ENCODE data around the gene S100A4.

DNA sequence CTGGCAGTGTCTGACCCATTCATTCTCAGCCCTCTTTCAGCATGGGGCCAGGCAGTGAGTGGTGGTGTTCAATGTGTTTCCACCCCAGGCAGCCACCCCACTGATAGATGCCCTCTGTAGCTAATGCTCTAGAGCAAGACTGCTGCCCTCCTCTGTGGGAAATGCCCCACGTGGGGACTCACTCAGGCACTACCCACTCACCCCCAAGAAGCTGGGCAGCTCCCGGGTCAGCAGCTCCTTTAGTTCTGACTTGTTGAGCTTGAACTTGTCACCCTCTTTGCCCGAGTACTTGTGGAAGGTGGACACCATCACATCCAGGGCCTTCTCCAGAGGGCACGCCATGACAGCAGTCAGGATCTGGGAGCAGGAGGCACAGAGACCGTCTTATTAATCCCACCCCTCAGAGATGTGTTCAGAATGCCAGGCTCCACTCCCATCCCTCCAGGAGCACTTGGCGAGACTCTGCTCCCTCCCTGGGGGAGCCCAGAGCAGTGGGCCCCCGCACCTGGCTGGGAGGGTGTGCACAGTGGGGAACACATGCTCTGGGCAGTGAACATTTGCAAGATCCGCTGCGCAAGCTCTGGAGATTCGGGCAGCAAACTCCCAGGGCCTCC is 1.0 kb downstream of the S100A4 start:
- TF ChIP-seq, protein P1, sequence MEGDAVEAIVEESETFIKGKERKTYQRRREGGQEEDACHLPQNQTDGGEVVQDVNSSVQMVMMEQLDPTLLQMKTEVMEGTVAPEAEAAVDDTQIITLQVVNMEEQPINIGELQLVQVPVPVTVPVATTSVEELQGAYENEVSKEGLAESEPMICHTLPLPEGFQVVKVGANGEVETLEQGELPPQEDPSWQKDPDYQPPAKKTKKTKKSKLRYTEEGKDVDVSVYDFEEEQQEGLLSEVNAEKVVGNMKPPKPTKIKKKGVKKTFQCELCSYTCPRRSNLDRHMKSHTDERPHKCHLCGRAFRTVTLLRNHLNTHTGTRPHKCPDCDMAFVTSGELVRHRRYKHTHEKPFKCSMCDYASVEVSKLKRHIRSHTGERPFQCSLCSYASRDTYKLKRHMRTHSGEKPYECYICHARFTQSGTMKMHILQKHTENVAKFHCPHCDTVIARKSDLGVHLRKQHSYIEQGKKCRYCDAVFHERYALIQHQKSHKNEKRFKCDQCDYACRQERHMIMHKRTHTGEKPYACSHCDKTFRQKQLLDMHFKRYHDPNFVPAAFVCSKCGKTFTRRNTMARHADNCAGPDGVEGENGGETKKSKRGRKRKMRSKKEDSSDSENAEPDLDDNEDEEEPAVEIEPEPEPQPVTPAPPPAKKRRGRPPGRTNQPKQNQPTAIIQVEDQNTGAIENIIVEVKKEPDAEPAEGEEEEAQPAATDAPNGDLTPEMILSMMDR (conservative IDR thresholded peaks at IDR 0.05), result no peak
- no peak for TF ChIP-seq ZFX (IDR thresholded peaks at IDR 0.05)

All from C4-2B (cell line).